Brain microvascular endothelial cell (primary cell): ENCODE results near the gene SKA3.
A peak's percentile ranks its signal among the peaks of the same experiment; 100 is the strongest.
"Not testable (repeated sequence)": the region's sequence is repeated elsewhere in the genome, so short reads cannot be mapped to it uniquely, and the experiment has no call there.

ENCODE experiments used
- DNase-seq: peaks from one replicate; pipeline ENCODE4 v3.0.0-alpha.2; 2020
- H3K27ac ChIP-seq: fragments of 250-450 bp; sonication (Bioruptor Pico); 2 replicates; pipeline ENCODE4 v1.5.1; 2020; ENCODE audit warnings: mild to moderate bottlenecking, moderate library complexity
- H3K27me3 ChIP-seq: fragments of 250-450 bp; sonication (Bioruptor Pico); replicated peaks from 2 replicates; pipeline ENCODE4 v1.5.1; 2020; ENCODE audit warnings: mild to moderate bottlenecking
- H3K36me3 ChIP-seq: fragments of 250-450 bp; sonication (Bioruptor Pico); replicated peaks from 2 replicates; pipeline ENCODE4 v1.5.1; 2020; ENCODE audit warnings: mild to moderate bottlenecking
- H3K4me3 ChIP-seq: 2 replicates; pipeline ENCODE4 v1.5.1; 2011; ENCODE audit warnings: low read depth, mild to moderate bottlenecking, control low read depth, low read length, moderate library complexity
- in situ Hi-C: cut with HindIII; loops from 2 replicates; pipeline ENCODE4 v1.10.0; 2017; ENCODE audit warnings: low sequenced_read_pairs, low pct_ligation_motif_present
- TF ChIP-seq, protein P1 (sequence below): IDR thresholded peaks from 2 replicates; pipeline ENCODE4 v1.5.1; 2011; ENCODE audit warnings: low read depth, mild to moderate bottlenecking, moderate library complexity, low read length, control low read depth, inconsistent platforms; ENCODE audit errors: missing control alignments

The SKA3 gene

GRCh38 chr13:21216332-21216731, 40.0 kb upstream of the SKA3 start:
- in situ Hi-C loops = no loop called here
- DNase-seq = no peak
- no peak overlapping the region for H3K4me3 ChIP-seq
- TF ChIP-seq, protein P1, sequence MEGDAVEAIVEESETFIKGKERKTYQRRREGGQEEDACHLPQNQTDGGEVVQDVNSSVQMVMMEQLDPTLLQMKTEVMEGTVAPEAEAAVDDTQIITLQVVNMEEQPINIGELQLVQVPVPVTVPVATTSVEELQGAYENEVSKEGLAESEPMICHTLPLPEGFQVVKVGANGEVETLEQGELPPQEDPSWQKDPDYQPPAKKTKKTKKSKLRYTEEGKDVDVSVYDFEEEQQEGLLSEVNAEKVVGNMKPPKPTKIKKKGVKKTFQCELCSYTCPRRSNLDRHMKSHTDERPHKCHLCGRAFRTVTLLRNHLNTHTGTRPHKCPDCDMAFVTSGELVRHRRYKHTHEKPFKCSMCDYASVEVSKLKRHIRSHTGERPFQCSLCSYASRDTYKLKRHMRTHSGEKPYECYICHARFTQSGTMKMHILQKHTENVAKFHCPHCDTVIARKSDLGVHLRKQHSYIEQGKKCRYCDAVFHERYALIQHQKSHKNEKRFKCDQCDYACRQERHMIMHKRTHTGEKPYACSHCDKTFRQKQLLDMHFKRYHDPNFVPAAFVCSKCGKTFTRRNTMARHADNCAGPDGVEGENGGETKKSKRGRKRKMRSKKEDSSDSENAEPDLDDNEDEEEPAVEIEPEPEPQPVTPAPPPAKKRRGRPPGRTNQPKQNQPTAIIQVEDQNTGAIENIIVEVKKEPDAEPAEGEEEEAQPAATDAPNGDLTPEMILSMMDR = no peak
- no peaks in the 10 kb centered on the region for H3K27me3 ChIP-seq
- H3K27ac ChIP-seq = no peak overlapping the region
- H3K36me3 ChIP-seq = no peaks in the 10 kb centered on the region

- DNase-seq, H3K36me3 ChIP-seq, H3K4me3 ChIP-seq, in situ Hi-C loops, H3K27me3 ChIP-seq, H3K27ac ChIP-seq: not testable (repeated sequence)
These were observed 39.1 kb upstream of the SKA3 start for GRCh38 chr13:21215419-21215818.

DNA sequence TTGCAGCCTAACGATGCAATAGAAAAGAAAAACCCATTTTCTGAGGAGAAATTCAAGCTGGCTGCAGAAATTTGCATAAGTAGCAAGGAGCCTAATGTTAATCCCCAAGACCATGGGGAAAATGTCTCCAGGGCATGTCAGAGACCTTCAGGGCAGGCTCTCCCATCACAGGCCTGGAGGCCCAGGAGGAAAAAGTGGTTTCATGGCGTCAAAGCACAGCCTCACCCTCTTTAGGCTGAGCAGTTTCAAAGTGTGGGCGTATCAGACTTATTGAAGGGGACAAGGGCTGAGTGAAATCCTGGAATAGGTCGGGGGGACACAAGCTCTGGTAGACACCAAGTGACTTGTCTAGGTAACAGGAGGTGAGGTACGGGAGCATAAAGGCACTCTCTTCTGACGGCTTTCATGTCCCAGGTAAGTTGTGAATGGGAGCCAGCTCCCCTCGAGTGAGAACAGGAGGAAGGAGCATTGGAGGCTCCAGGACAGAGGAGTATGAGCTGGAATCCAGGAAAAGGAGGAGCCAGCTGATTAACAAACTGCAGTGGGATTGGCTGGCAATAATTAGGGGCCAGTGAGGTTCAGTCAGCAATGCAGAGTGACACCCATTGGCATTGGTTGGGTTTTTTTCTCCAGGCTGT, 35.9 kb upstream of the SKA3 start:
- H3K27me3 ChIP-seq = no peaks in the 10 kb centered on the region
- no peak for DNase-seq
- in situ Hi-C loops = no loop called here
- H3K27ac ChIP-seq = no peak overlapping the region
- H3K4me3 ChIP-seq = no peak overlapping the region
- no peaks in the 10 kb centered on the region for H3K36me3 ChIP-seq
- TF ChIP-seq, protein P1 = no peak

- no peak for DNase-seq
- H3K4me3 ChIP-seq = no peak overlapping the region
- in situ Hi-C loops = no loop called here
These were observed 32.4 kb upstream of the SKA3 start for GRCh38 chr13:21208652-21209154.

GRCh38 chr13:21202767-21203531, 26.6 kb upstream of the SKA3 start:
- no peaks in the 10 kb centered on the region for H3K36me3 ChIP-seq
- no peak overlapping the region for H3K4me3 ChIP-seq
- DNase-seq = peak; percentile 1
- TF ChIP-seq, protein P1 = no peak
- no peak overlapping the region for H3K27ac ChIP-seq
- no peaks in the 10 kb centered on the region for H3K27me3 ChIP-seq
- in situ Hi-C loops = no loop called here

More at GRCh38 chr13:21208652-21209154, 32.4 kb upstream of the SKA3 start:
- Histone ChIP-seq H3K27me3 (no peaks in the 10 kb centered on the region), H3K27ac (no peak overlapping the region), H3K36me3 (no peaks in the 10 kb centered on the region)
- TF ChIP-seq, protein P1 = no peak

- DNase-seq, in situ Hi-C loops: not testable (repeated sequence)
These were observed 25.3 kb upstream of the SKA3 start for GRCh38 chr13:21201456-21202190.

DNA sequence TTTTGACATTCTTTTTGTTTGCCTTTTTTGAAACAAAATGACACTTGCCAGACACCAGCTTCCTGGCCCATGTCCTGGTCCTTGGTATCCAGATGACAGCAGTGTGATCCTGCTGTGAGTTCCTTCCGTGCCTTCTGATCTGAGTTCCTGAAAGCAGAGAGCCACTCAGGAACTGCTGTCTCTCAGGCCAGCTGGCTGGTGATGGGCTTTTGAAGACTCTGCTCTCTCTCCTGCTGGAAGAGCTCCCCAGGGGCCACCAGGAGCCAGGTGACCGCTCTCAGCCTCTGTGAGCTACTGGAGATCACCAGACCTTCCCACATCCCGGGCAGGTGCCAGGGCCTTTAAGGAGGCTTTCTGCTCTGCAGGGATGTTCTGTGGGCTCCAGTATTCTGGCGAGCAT, 22.0 kb upstream of the SKA3 start:
- in situ Hi-C loops, DNase-seq, H3K27me3 ChIP-seq, H3K36me3 ChIP-seq, H3K27ac ChIP-seq, H3K4me3 ChIP-seq: not testable (repeated sequence)

More at GRCh38 chr13:21201456-21202190, 25.3 kb upstream of the SKA3 start:
- H3K27ac ChIP-seq, H3K27me3 ChIP-seq, H3K36me3 ChIP-seq, H3K4me3 ChIP-seq: not testable (repeated sequence)

DNA sequence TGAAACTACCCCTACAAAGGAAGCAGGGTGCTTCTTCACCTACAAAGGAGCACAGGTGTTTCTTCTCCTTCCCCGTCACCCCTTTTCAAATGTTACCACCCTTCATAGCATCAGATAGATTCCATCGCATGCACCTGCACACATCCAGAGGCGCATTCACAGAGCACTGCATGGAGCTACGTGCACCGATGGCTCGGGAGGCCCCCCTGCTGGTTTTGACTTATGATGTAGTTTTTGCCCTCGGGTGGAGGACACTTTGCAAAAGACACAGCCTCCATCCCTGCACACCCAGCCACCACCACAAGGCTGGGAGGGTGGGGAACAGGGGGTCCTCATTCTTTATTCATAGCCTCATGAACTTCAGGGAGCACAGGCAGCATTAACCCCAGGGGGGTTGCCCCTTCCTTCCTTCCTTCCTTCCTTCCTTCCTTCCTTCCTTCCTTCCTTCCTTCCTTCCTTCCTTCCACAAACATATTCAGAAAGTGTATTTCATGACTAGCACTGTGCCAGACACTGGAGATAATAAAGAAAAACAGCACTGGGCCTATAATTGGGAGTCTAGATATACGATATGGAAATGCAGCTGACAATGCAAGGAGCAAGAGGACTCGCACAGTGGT, 21.4 kb upstream of the SKA3 start:
- in situ Hi-C loops, H3K4me3 ChIP-seq, H3K27me3 ChIP-seq, H3K27ac ChIP-seq, DNase-seq, H3K36me3 ChIP-seq: not testable (repeated sequence)

- in situ Hi-C loops = not testable (repeated sequence)
These were observed 18.4 kb upstream of the SKA3 start for GRCh38 chr13:21194756-21195155.

More at GRCh38 chr13:21194756-21195155, 18.4 kb upstream of the SKA3 start:
- not testable (repeated sequence) for H3K4me3 ChIP-seq, H3K36me3 ChIP-seq, H3K27ac ChIP-seq, H3K27me3 ChIP-seq
- DNase-seq = peak; percentile 45
